CD14-positive monocyte (primary cell): ENCODE results near the gene GCK. TPM values are rescaled to one million over a fixed set of nuclear protein-coding genes. Genes with fewer than 3 reads are reported as not detected.

Experiments used
- DNase-seq, 3 donors: peaks; one replicate each; pipeline ENCODE4 v3.0.0-alpha.2; 2011 to 2022
- H2AFZ ChIP-seq: 2 replicates; pipeline ENCODE4 v1.6.0; 2012; ENCODE audit warnings: mild to moderate bottlenecking, low read depth, low read length, inconsistent platforms; ENCODE audit not compliant: insufficient read depth, poor library complexity, severe bottlenecking
- H3K27ac ChIP-seq, 2 donors: 1 replicate in 1 of 2; 2 replicates in 1 of 2; pipeline ENCODE4 v1.5.1; 2012 to 2013; ENCODE audit warnings: low read length in 2 of 2, control low read depth in 1 of 2, inconsistent platforms in 1 of 2, low read depth in 1 of 2, mild to moderate bottlenecking in 1 of 2
- H3K27me3 ChIP-seq, 2 donors: one replicate each; pipeline versions ENCODE4 v1.6.0 to v1.6.1; 2011 to 2013; ENCODE audit warnings: low read length in 2 of 2; ENCODE audit not compliant: control insufficient read depth in 2 of 2, insufficient read depth in 2 of 2
- H3K36me3 ChIP-seq, 2 donors: replicated peaks in 1 of 2; 1 replicate in 1 of 2; 2 replicates in 1 of 2; pipeline versions ENCODE4 v1.5.1 to v1.6.1; 2012 to 2013; ENCODE audit warnings: low read length in 2 of 2, control low read depth in 1 of 2, inconsistent platforms in 1 of 2, mild to moderate bottlenecking in 1 of 2; ENCODE audit not compliant: insufficient read depth in 2 of 2, control insufficient read depth in 1 of 2
- H3K4me1 ChIP-seq, 2 donors: 1 replicate in 1 of 2; 2 replicates in 1 of 2; pipeline versions ENCODE4 v1.5.1 to v1.6.1; 2012 to 2013; ENCODE audit warnings: low read length in 2 of 2, control low read depth in 1 of 2, inconsistent platforms in 1 of 2, mild to moderate bottlenecking in 1 of 2, moderate library complexity in 1 of 2; ENCODE audit not compliant: insufficient read depth in 2 of 2, control insufficient read depth in 1 of 2
- H3K4me2 ChIP-seq: replicated peaks from 2 replicates; pipeline ENCODE3; 2012; ENCODE audit warnings: low read length, moderate library complexity, mild to moderate bottlenecking; ENCODE audit not compliant: poor library complexity, severe bottlenecking; ENCODE audit errors: extremely low read depth
- H3K4me3 ChIP-seq, 3 experiments: fragments of 200-600 bp in 1 of 3; sonication (generic) in 1 of 3; replicated peaks in 1 of 3; 1 replicate in 2 of 3; 2 replicates in 1 of 3; pipeline ENCODE4 v1.5.1; 2011 to 2013; ENCODE audit warnings: low read length in 3 of 3, mild to moderate bottlenecking in 3 of 3, control low read depth in 2 of 3, low read depth in 2 of 3, inconsistent platforms in 1 of 3, moderate library complexity in 1 of 3
- H3K79me2 ChIP-seq: 2 replicates; pipeline ENCODE4 v1.6.0; 2012; ENCODE audit warnings: mild to moderate bottlenecking, control low read depth, inconsistent platforms, low read length, moderate library complexity; ENCODE audit not compliant: insufficient read depth
- H3K9ac ChIP-seq: 2 replicates; pipeline ENCODE4 v1.6.0; 2017; ENCODE audit warnings: low read length, mild to moderate bottlenecking; ENCODE audit not compliant: insufficient read depth, poor library complexity, severe bottlenecking
- H3K9me3 ChIP-seq, 2 donors: replicated peaks in 1 of 2; 1 replicate in 1 of 2; 2 replicates in 1 of 2; pipeline versions ENCODE4 v1.5.1 to v1.6.1; 2012 to 2013; ENCODE audit warnings: low read length in 2 of 2, control low read depth in 1 of 2; ENCODE audit not compliant: control insufficient read depth in 1 of 2, insufficient read depth in 1 of 2
- H4K20me1 ChIP-seq: 2 replicates; pipeline ENCODE4 v1.6.0; 2012; ENCODE audit warnings: mild to moderate bottlenecking, low read length, control low read depth, moderate library complexity; ENCODE audit not compliant: insufficient read depth
- H3K27ac Mint-ChIP-seq, 7 donors: one replicate each; pipeline ENCODE4 v1.8.0; 2020; ENCODE audit warnings: mild to moderate bottlenecking in 7 of 7, mixed read lengths in 7 of 7, moderate library complexity in 6 of 7, inconsistent platforms in 2 of 7
- H3K27me3 Mint-ChIP-seq, 3 donors: one replicate each; pipeline ENCODE4 v1.8.0; 2021 to 2022; ENCODE audit warnings: low read depth in 3 of 3, mild to moderate bottlenecking in 3 of 3, mixed read lengths in 3 of 3, moderate library complexity in 3 of 3, inconsistent platforms in 1 of 3
- H3K36me3 Mint-ChIP-seq, 2 donors: one replicate each; pipeline ENCODE4 v1.8.0; 2020; ENCODE audit warnings: mixed read lengths in 2 of 2, inconsistent platforms in 1 of 2, mild to moderate bottlenecking in 1 of 2
- H3K4me1 Mint-ChIP-seq: one replicate; pipeline ENCODE4 v1.8.0; 2020; ENCODE audit warnings: mild to moderate bottlenecking, mixed read lengths
- H3K4me3 Mint-ChIP-seq, 2 donors: one replicate each; pipeline ENCODE4 v1.8.0; 2020; ENCODE audit warnings: mild to moderate bottlenecking in 2 of 2, mixed read lengths in 2 of 2, moderate library complexity in 1 of 2
- H3K9me3 Mint-ChIP-seq, 7 donors: one replicate each; pipeline ENCODE4 v1.8.0; 2020 to 2022; ENCODE audit warnings: mixed read lengths in 7 of 7, mild to moderate bottlenecking in 6 of 7, moderate library complexity in 6 of 7, inconsistent platforms in 2 of 7
- CTCF ChIP-seq: fragments of 200-600 bp; IDR thresholded peaks from one replicate; pipeline ENCODE4 v1.8.0; 2022; ENCODE audit warnings: antibody characterized with exemption, mild to moderate bottlenecking
- WGBS: methylation state at CpG from one replicate; pipeline ENCODE4 v1.1.5; 2013; ENCODE audit warnings: missing lambda C conversion rate; ENCODE audit not compliant: insufficient coverage; 5-methylcytosine and 5-hydroxymethylcytosine counted together
- intact Hi-C, 2 donors: fragments of 100-400 bp; cut with micrococcal nuclease; formaldehyde crosslinking; loops; one replicate each; pipeline versions ENCODE4 v1.15.0 to v1.15.1; 2023
- polyA plus RNA-seq, 3 donors: library from polyadenylated mRNA; depleted of rRNA in 1 of 3; unstranded in 2 of 3; stranded (reverse) in 1 of 3; fragments of 300-500 nt in 2 of 3; fragments of >200 nt in 1 of 3; fragmentation: Illumina TruSeq in 2 of 3; gene quantifications; 1 replicate in 2 of 3; 2 replicates in 1 of 3; pipeline ENCODE4 v1.2.3, GENCODE V29; 2012 to 2021

GCK gene
- polyA plus RNA-seq, 3 donors: not detected

- no peaks in the 10 kb centered on the region for H3K9me3 ChIP-seq
- Mint-ChIP-seq H3K9me3 (no peaks in the 10 kb centered on the region), H3K27ac (no peak overlapping the region), H3K4me3 (no peak overlapping the region), H3K27me3 (peaks cover 2 to 5% (median 4%) of the 10 kb centered on the region in 3 donors), H3K36me3 (no peaks in the 10 kb centered on the region), H3K4me1 (no peaks in the 10 kb centered on the region)
- no peak overlapping the region for H3K27ac ChIP-seq
- intact Hi-C loops: no loop called here
- H3K9ac ChIP-seq: no peak overlapping the region
- TF ChIP-seq CTCF: no peak
- DNase-seq: no peak
- no peak overlapping the region for H3K4me3 ChIP-seq
- H4K20me1 ChIP-seq: no peaks in the 10 kb centered on the region
- H3K27me3 ChIP-seq: no peaks in the 10 kb centered on the region
- H3K79me2 ChIP-seq: no peaks in the 10 kb centered on the region
- WGBS: 89% methylated on average over 24 of the region's 26 CpGs
- no peaks in the 10 kb centered on the region for H3K36me3 ChIP-seq
- H3K4me1 ChIP-seq: no peaks in the 10 kb centered on the region
- no peak overlapping the region for H2AFZ ChIP-seq
- H3K4me2 ChIP-seq: no peak overlapping the region
Observed at GRCh38 chr7:44225566-44226395, 36.5 kb upstream of the GCK start.

GRCh38 chr7:44224974-44225565 lies 35.8 kb upstream of the GCK start:
- Histone ChIP-seq H3K4me2 (no peak overlapping the region), H3K36me3 (no peaks in the 10 kb centered on the region), H2AFZ (no peak overlapping the region), H3K79me2 (no peaks in the 10 kb centered on the region), H3K4me3 (no peak overlapping the region), H3K27me3 (no peaks in the 10 kb centered on the region), H3K9me3 (no peaks in the 10 kb centered on the region), H3K9ac (no peak overlapping the region), H3K27ac (no peak overlapping the region), H4K20me1 (no peaks in the 10 kb centered on the region), H3K4me1 (no peaks in the 10 kb centered on the region)
- intact Hi-C loops: no loop called here
- no peak for DNase-seq
- H3K4me3 Mint-ChIP-seq: no peak overlapping the region
- H3K27ac Mint-ChIP-seq: no peak overlapping the region
- H3K27me3 Mint-ChIP-seq: peaks cover 2 to 5% (median 4%) of the 10 kb centered on the region in 3 donors
- H3K4me1 Mint-ChIP-seq: no peaks in the 10 kb centered on the region
- TF ChIP-seq CTCF: no peak
- H3K9me3 Mint-ChIP-seq: no peaks in the 10 kb centered on the region
- H3K36me3 Mint-ChIP-seq: no peaks in the 10 kb centered on the region
- WGBS: 84% methylated on average over 10 of the region's 10 CpGs
